ENCODE measurements around the gene GSDMA. TPM values are rescaled to one million over a fixed set of nuclear protein-coding genes. Genes with fewer than 3 reads are reported as not detected.
"Not testable (repeated sequence)": the region's sequence is repeated elsewhere in the genome, so short reads cannot be mapped to it uniquely, and the experiment has no call there.

The GSDMA gene
- total and polyA plus RNA-seq, 3 donors from 2014 or later, result 0.34 to 0.37 TPM; not detected in 1

- no peak overlapping the region for H3K27ac ChIP-seq
- H3K9me3 ChIP-seq, result no peaks in the 10 kb centered on the region
- intact Hi-C loops (cut with DNase I; ENCODE audit: low total_unique reads), result no loop called here
- H3K4me3 ChIP-seq, result no peak overlapping the region
- H3K4me1 ChIP-seq, result no peaks in the 10 kb centered on the region
- no peaks in the 10 kb centered on the region for H3K27me3 ChIP-seq
- no peaks in the 10 kb centered on the region for H3K36me3 ChIP-seq (ENCODE audit: low read depth, missing control alignments)
- 45 to 51% methylated on average over 6 of the region's 6 CpGs for WGBS, 2 donors
- TF ChIP-seq CTCF (IDR thresholded peaks at IDR 0.05) (peak in 1 of 3 experiments; percentile 32), POLR2A (IDR thresholded peaks at IDR 0.05) (no peak)
- peak; percentile 42 for DNase-seq
Observed at GRCh38 chr17:39939588-39940419, 23.0 kb upstream of the GSDMA start.

GRCh38 chr17:39943702-39944392 is 19.0 kb upstream of the GSDMA start:
- Histone ChIP-seq H3K27me3 (no peaks in the 10 kb centered on the region), H3K4me1 (no peaks in the 10 kb centered on the region), H3K9me3 (no peaks in the 10 kb centered on the region), H3K36me3 (ENCODE audit: low read depth, missing control alignments) (no peaks in the 10 kb centered on the region), H3K4me3 (no peak overlapping the region), H3K27ac (no peak overlapping the region)
- DNase-seq, result no peak
- intact Hi-C loops (cut with DNase I; ENCODE audit: low total_unique reads), result no loop called here
- TF ChIP-seq POLR2A (IDR thresholded peaks at IDR 0.05), result no peak
- WGBS, 2 donors, result 81 to 92% methylated on average over 12 to 14 of the region's 14 CpGs

GRCh38 chr17:39944393-39944711 is 18.5 kb upstream of the GSDMA start:
- no peak for DNase-seq
- Histone ChIP-seq H3K9me3 (no peaks in the 10 kb centered on the region), H3K27me3 (no peaks in the 10 kb centered on the region), H3K27ac (no peak overlapping the region), H3K4me3 (no peak overlapping the region), H3K36me3 (ENCODE audit: low read depth, missing control alignments) (no peaks in the 10 kb centered on the region), H3K4me1 (no peaks in the 10 kb centered on the region)
- TF ChIP-seq POLR2A (IDR thresholded peaks at IDR 0.05) (no peak), CTCF (IDR thresholded peaks at IDR 0.05) (no peak)
- WGBS, 2 donors, result 85 to 93% methylated on average over 6 to 16 of the region's 16 CpGs
- intact Hi-C loops (cut with DNase I; ENCODE audit: low total_unique reads), result no loop called here

- 84 to 88% methylated on average over 4 to 15 of the region's 15 CpGs for WGBS, 2 donors
- intact Hi-C loops (cut with DNase I; ENCODE audit: low total_unique reads), result no loop called here
Observed at GRCh38 chr17:39946551-39947330, 16.1 kb upstream of the GSDMA start.

GRCh38 chr17:39948489-39948828 is 14.3 kb upstream of the GSDMA start:
- H3K27ac ChIP-seq; intact Hi-C loops (cut with DNase I; ENCODE audit: low total_unique reads); DNase-seq; H3K4me3 ChIP-seq; H3K27me3 ChIP-seq; H3K9me3 ChIP-seq; H3K36me3 ChIP-seq (ENCODE audit: low read depth, missing control alignments); H3K4me1 ChIP-seq: not testable (repeated sequence)
- WGBS, 2 donors, result 84 to 94% methylated on average over 5 of the region's 5 CpGs

More at GRCh38 chr17:39946551-39947330, 16.1 kb upstream of the GSDMA start:
- DNase-seq, result no peak
- no peak for TF ChIP-seq POLR2A (IDR thresholded peaks at IDR 0.05)
- no peak for TF ChIP-seq CTCF (IDR thresholded peaks at IDR 0.05)
- H3K9me3 ChIP-seq, result no peaks in the 10 kb centered on the region
- H3K27me3 ChIP-seq, result no peaks in the 10 kb centered on the region
- H3K4me1 ChIP-seq, result no peaks in the 10 kb centered on the region
- no peaks in the 10 kb centered on the region for H3K36me3 ChIP-seq (ENCODE audit: low read depth, missing control alignments)
- no peak overlapping the region for H3K27ac ChIP-seq
- H3K4me3 ChIP-seq, result no peak overlapping the region
